Colonic mucosa (tissue), 4 donors: ENCODE data around the gene AUNIP. TPM values are rescaled to one million over a fixed set of nuclear protein-coding genes. Genes with fewer than 3 reads are reported as not detected.

Experiments
- DNase-seq: peaks from one replicate; pipeline ENCODE4 v3.0.0-alpha.2; 2020
- H3K27ac ChIP-seq: fragments of 200-600 bp; one replicate; pipeline ENCODE4 v1.8.0; 2021
- H3K27me3 ChIP-seq: fragments of 200-600 bp; one replicate; pipeline ENCODE4 v1.8.0; 2021
- H3K36me3 ChIP-seq: fragments of 200-600 bp; one replicate; pipeline ENCODE4 v1.8.0; 2021
- H3K4me1 ChIP-seq: fragments of 200-600 bp; one replicate; pipeline ENCODE4 v1.8.0; 2021; ENCODE audit warnings: mild to moderate bottlenecking
- H3K4me3 ChIP-seq: fragments of 200-600 bp; one replicate; pipeline ENCODE4 v1.8.0; 2021
- H3K9ac ChIP-seq, 2 donors: one replicate each; pipeline ENCODE4 v1.7.0; 2013; ENCODE audit warnings: control low read depth in 2 of 2, low read depth in 2 of 2, low read length in 2 of 2
- H3K9me3 ChIP-seq: fragments of 200-600 bp; one replicate; pipeline ENCODE4 v1.8.0; 2021
- CTCF ChIP-seq: fragments of 200-600 bp; IDR thresholded peaks from one replicate; pipeline ENCODE4 v1.8.0; 2022; ENCODE audit warnings: antibody characterized with exemption, mild to moderate bottlenecking
- intact Hi-C: fragments of 100-400 bp; cut with DNase I; formaldehyde crosslinking; loops from one replicate; pipeline ENCODE4 v1.14.1; 2022
- total RNA-seq, 2 donors: library from RNA; stranded (reverse); fragmentation: NEBNext Ultra II Directional in 1 of 2; extraction: Animal tissue kit (Norgen Biotek cat#: 25700) in 1 of 2; gene quantifications; one replicate each; pipeline ENCODE4 v1.2.1, GENCODE V29; 2021
- donor health status: healthy.
- donor health status: DM: no; HTN: no; CAD: no.
- donor health status: DM: no; HTN: no; CAD: no.

Gene AUNIP
- total RNA-seq, 2 donors from 2014 or later = 1.2 to 4.8 TPM

GRCh38 chr1:25863486-25864262 lies 4.4 kb upstream of the AUNIP start:
- H3K36me3 ChIP-seq = no peaks in the 10 kb centered on the region

GRCh38 chr1:25862785-25863485 lies 3.7 kb upstream of the AUNIP start:
- intact Hi-C loops = no loop called here
- H3K9ac ChIP-seq = no peak overlapping the region
- no peak overlapping the region for H3K4me3 ChIP-seq
- no peak for TF ChIP-seq CTCF
- DNase-seq = no peak
- no peaks in the 10 kb centered on the region for H3K27me3 ChIP-seq
- peaks cover 9% of the 10 kb centered on the region for H3K4me1 ChIP-seq
- no peaks in the 10 kb centered on the region for H3K36me3 ChIP-seq
- H3K27ac ChIP-seq = no peak overlapping the region
- no peaks in the 10 kb centered on the region for H3K9me3 ChIP-seq

More at GRCh38 chr1:25863486-25864262, 4.4 kb upstream of the AUNIP start:
- Histone ChIP-seq H3K4me1 (peaks cover 5% of the 10 kb centered on the region), H3K9ac (no peak overlapping the region), H3K4me3 (no peak overlapping the region), H3K9me3 (no peaks in the 10 kb centered on the region), H3K27me3 (no peaks in the 10 kb centered on the region), H3K27ac (no peak overlapping the region)
- no peak for TF ChIP-seq CTCF
- intact Hi-C loops = no loop called here
- no peak for DNase-seq

- Histone ChIP-seq H3K36me3 (no peaks in the 10 kb centered on the region), H3K9ac (peak overlapping the region in 1 of 2 donors; percentile 19), H3K9me3 (no peaks in the 10 kb centered on the region), H3K4me1 (peaks cover 9% of the 10 kb centered on the region), H3K4me3 (no peak overlapping the region), H3K27ac (no peak overlapping the region), H3K27me3 (no peaks in the 10 kb centered on the region)
- intact Hi-C loops = no loop called here
- peak; percentile 58 for DNase-seq
- no peak for TF ChIP-seq CTCF
Observed at GRCh38 chr1:25861316-25862286, 2.3 kb upstream of the AUNIP start.

- Histone ChIP-seq H3K9ac (peak overlapping the region in 1 of 2 donors; percentile 86), H3K4me1 (peaks cover 9% of the 10 kb centered on the region), H3K27ac (no peak overlapping the region), H3K36me3 (no peaks in the 10 kb centered on the region), H3K4me3 (peak overlapping the region; percentile 46), H3K9me3 (no peaks in the 10 kb centered on the region), H3K27me3 (no peaks in the 10 kb centered on the region)
- DNase-seq = no peak
- no peak for TF ChIP-seq CTCF
- intact Hi-C loops = no loop called here
Observed at GRCh38 chr1:25858494-25858893, 763 bp downstream of the AUNIP start.

GRCh38 chr1:25856856-25857255 lies 2.4 kb downstream of the AUNIP start:
- Histone ChIP-seq H3K4me3 (no peak overlapping the region), H3K4me1 (peaks cover 9% of the 10 kb centered on the region), H3K27me3 (no peaks in the 10 kb centered on the region), H3K9me3 (no peaks in the 10 kb centered on the region), H3K9ac (no peak overlapping the region), H3K27ac (no peak overlapping the region), H3K36me3 (no peaks in the 10 kb centered on the region)
- no peak for DNase-seq
- intact Hi-C loops = no loop called here
- TF ChIP-seq CTCF = no peak
